Cerebellar nuclear complex (tissue), 1 donor: ENCODE data around the gene STMN3.

Source experiments
- DNase-seq, 2 experiments: peaks; one replicate each; lab custom pipeline; 2025; lab: John Stamatoyannopoulos, UW

Gene STMN3

GRCh38 chr20:63692436-63693082 is 39.3 kb upstream of the STMN3 start:
- no peak for DNase-seq

GRCh38 chr20:63691711-63692435 is 38.6 kb upstream of the STMN3 start:
- no peak for DNase-seq

DNA sequence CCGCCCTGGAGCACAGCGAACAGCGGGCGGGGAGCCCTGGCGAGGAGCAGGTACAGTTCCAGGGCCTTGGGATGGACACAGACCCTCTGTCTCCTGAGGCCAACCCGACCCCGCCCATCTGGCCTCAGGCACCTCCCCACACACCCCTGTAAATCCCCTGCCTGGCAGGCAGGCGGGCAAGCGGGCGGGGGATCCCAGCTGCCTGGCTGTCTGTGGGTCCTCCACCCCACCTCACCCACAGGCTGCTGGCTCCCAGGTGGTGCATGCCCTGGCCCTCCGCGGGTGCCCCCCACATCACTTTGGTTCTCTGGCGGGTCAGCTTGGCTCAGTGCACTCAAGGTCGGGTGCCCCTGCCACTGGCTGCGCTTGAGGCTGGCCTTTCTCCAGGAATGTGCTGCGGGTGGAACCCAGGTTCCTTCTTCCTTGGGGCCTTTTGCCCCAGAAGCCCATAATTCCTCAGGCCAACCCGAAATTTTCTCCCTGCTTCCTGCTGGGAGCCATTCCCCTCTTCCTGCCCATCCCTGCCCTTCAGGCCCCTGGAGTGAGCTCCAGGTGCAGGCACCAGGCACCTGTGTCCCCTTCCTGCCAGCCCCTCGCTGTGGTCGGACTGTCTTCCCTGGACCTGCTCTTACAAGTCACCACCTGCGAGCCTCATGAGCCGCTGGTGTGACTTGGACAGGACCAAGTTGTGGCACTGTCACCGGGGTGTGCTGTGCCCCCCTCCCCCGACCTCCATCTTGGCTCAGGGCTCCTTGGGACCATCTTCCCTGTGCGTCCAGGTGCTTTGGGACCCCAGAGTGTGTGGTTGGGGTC is 37.9 kb upstream of the STMN3 start:
- no peak for DNase-seq

DNA sequence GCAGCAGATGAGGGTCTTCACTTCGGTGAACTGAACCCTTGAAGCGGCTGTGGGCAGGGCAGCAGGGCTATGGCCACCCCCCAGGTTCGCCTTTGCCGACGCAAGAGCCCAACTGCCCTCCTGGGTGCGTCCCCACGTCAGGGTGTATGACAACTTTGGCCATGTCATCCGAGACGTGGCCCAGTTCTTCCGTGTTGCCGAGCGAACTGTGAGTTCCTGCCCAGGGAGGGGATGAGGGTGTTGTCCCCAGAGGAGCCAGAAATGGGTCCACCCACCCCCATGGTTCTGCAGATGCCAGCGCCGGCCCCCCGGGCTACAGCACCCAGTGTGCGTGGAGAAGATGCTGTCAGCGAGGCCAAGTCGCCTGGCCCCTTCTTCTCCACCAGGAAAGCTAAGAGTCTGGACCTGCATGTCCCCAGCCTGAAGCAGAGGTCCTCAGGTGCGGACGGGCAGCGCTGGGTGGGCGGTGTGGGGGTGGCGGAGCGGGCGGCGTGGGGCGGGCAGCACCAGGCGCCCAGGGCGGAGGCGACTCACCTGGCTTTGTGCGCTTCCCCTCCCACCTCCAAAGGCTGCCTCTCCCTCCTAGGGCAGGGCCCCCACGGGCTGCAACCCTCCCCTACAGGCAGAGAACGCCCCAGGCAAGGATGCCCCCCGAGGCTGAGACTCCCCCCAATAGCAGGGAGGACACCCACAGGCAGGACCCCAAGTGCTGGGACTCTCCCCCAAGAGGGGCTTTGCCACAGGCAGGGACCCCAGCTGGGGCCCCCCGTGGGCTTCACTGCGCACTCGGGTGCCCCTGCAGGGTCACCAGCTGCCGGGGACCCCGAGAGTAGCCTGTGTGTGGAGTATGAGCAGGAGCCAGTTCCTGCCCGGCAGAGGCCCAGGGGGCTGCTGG is 37.0 kb upstream of the STMN3 start:
- no peak for DNase-seq

DNA sequence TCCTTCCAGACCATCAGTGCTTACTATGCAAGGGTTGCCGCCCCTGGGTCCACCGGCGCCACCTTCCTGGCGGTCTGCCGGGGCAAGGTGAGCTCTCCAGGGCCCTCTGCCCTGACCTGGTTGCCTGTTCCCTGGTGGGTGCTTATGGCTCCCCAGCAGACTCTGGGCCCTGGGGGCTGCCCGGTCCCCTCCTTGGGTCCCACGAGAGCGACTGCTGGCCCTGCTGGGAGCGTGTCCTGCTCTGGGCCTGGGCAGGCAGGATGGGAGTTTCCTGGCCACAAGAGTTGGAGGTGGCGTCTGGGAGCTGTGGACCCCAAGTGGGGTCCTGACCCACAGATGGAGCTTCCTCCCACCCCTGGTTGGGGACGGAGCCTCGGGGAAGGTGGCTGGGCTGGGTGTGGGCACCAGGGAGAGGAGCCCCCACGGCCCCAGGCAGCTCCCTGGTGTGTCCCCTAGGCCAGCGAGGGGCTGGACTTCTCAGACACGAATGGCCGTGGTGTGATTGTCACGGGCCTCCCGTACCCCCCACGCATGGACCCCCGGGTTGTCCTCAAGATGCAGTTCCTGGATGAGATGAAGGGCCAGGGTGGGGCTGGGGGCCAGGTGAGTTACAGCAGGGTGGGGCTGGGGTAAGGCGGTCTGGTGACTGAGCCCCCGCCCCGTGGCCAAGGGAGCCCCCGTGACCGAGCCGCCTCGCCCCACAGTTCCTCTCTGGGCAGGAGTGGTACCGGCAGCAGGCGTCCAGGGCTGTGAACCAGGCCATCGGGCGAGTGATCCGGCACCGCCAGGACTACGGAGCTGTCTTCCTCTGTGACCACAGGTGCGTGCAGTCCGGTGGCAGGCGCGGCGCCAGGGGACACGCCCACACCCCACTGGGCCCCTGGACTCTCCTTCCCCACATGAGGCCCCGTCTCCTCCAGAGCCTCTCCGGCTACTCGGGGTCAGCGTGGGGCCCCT is 36.1 kb upstream of the STMN3 start:
- DNase-seq = no peak

GRCh38 chr20:63688228-63689045 is 35.2 kb upstream of the STMN3 start:
- no peak for DNase-seq

DNA sequence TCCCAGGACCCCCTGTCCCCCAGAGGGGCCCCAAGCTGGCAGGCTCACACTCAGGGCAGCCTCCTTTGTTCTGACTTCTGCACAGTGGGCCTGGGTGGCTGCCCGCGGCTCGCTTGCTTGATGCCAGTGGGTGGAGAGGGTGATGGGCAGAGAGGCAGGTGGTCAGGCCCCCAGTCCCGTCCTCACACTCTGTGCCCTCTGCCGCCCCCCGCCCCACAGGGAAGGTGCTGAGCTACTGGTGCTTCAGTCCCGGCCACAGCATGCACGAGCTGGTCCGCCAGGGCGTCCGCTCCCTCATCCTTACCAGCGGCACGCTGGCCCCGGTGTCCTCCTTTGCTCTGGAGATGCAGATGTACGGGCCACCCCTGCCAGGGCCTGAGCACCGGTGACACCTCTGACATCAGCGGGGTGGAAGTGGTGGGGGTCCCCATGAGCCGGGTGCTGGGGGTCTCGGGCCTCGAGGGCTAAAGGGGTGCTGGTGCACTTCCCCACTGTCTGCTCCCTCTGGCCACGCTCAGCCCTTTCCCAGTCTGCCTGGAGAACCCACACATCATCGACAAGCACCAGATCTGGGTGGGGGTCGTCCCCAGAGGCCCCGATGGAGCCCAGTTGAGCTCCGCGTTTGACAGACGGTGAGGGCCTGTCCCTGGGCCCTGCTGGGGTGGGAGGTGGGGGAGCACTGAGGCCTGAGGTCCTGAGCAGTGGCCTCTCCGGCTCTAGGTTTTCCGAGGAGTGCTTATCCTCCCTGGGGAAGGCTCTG is 34.4 kb upstream of the STMN3 start:
- DNase-seq = no peak

GRCh38 chr20:63686492-63687321 is 33.5 kb upstream of the STMN3 start:
- DNase-seq = no peak

DNA sequence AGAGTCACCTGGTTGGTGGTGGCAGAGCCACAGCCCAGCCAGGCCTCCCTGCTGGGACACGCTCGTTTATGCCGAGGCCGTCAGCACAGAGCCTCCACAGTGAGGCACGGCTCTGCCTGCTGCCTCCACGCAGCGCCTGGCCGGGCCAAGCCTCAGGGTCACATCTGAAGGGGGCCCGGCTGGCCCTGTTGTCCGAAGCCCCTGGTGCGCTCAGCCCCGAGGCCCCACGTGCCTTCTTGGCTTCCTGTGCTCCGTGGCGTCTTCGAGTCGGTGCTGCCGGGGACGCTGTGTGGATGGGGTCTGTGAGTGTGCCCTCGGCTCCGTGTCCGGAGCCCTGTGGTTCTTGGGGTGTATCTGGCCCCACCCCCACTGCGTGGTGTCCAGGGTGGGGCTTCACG is 32.9 kb upstream of the STMN3 start:
- no peak for DNase-seq

DNA sequence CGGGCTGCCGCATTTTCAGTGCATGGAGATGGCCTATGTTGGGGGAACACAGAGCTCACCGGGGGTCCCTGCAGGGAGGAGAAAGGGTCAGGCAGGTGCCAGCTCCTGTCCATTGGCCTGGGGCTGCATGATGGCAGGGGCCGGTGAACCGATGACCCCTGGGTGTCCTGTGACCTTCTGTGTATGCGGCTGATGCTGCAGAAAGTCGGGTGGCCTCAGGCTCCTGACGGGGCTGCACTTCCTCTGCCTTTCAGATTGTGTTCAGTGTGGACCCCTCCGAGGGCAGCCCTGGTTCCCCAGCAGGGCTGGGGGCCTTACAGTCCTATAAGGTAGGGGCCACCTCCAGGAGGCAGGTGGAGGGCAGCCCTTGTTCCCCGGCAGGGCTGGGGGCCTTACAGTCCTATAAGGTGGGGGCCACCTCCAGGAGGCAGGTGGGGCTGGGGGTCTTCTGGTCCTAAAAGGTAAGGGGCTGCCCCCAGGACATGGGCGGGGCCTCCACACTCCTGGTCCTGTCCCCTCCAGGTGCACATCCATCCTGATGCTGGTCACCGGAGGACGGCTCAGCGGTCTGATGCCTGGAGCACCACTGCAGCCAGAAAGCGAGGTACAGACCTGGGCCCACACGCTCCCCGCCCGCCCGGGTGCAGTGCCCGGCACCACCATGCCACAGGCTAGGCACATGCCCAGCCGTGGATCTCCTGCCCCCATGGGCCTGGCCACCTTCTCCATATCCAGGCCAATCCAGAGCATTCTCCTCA is 32.2 kb upstream of the STMN3 start:
- DNase-seq = no peak

DNA sequence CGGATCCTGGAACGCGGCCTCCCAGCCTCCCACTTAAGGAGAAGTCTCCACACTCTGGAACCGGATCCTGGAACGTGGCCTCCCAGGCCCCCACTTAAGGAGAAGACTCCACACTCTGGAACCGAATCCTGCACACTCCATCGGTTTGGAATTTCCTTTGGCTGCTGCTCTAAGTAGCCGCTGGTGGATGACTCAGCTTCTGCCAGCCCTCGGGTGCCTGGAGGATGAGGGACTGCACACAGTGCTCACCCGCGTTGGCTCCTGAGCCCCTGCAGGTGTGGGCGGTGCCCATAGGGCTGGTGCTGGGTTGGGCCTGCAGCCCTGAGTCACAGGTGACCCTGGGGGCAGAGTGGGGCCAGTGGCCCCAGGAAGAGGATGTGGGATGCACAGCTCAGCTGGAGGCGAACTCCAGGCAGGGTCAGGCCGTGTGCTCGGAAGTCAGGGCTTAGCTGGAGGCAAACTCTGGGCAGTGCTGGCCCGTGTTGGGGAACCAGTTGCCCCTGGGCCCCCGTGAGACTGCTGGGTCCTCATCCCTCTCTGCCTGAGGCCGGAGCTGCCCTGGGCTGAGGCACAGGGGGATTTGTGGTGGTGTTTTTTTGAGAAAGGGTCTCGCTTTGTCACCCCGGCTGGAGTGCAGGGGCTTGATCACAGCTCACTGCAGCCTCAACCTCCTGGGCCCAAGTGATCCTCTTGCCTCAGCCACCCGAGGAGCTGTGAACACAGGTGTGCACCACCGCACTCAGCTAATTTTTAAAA is 29.3 kb upstream of the STMN3 start:
- DNase-seq = no peak

GRCh38 chr20:63681609-63682142 is 28.5 kb upstream of the STMN3 start:
- DNase-seq = no peak

DNA sequence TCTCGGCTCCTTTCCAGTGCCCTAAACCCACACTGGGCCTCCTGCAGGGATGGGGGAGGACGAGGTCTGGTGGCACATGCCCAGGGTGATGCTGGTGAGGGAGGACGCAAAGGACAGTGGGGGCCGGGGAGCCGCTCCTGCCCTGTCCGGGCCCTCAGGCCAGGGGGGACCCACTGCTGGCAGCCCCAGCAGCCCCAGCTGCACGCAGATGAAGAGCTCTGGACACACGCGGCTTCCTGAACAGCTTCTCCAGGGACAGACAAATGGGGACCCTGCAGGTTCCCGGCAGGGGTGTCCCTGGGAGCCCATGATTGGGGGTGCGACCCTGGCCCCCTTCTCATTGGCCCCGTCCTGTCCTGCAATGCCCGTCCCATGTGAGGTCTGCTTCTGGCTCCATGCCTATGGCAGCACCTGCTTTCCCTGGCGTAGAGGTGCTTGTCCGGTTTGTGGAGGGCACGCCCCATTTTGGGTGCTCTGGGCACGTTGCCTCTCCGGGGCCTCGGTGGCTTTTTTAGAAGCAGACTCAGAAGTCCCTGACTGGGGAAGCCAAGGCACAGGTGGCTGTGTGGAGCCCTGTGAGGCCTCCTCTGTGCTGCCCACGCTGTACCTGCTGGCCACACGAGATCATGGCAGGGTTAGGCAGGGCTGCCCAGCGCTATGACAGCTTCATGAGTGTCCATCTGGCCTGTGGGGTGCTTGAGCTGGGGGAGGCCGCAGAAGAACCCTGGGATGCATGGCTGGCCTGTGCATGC is 27.8 kb upstream of the STMN3 start:
- no peak for DNase-seq

DNA sequence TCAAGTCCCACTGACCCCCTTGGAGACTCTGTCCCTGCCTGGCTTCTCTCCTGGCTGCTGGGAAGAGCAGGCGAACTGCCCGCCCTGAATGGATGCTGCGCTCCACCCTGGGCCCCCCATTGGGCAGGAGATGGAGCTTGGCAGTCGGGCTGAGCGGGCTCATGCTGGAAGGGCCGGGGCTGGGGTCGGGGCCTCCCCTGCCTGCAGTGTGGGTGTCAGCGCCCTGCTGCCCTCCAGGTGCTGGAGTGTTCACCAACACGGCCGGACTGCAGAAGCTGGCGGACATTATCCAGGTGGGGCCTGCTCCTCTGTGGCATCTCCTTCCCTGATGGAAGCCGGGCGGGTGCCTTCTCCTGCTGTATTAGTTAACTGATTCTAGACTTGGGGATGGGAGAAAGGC is 27.2 kb upstream of the STMN3 start:
- no peak for DNase-seq

- no peak for DNase-seq
Measured at GRCh38 chr20:63679799-63680305, 26.6 kb upstream of the STMN3 start.
